Activated CD4-positive, alpha-beta T cell treated with anti-CD3 and anti-CD28 coated beads, Interleukin-2, Interleukin-6, amounts not matched to agents 100 ng/mL and 50 ng/mL, durations not matched to agents 16 hours and 8 hours (primary cell): Measurements from ENCODE around the gene TANGO6.

Experiments used
- DNase-seq: peaks from one replicate; pipeline ENCODE4 v3.0.0-alpha.2; 2020

Gene TANGO6

GRCh38 chr16:68915589-68915988, 72.3 kb downstream of the TANGO6 start:
- no peak for DNase-seq

- no peak for DNase-seq
Observed at GRCh38 chr16:68917541-68917940, 74.2 kb downstream of the TANGO6 start.

DNA sequence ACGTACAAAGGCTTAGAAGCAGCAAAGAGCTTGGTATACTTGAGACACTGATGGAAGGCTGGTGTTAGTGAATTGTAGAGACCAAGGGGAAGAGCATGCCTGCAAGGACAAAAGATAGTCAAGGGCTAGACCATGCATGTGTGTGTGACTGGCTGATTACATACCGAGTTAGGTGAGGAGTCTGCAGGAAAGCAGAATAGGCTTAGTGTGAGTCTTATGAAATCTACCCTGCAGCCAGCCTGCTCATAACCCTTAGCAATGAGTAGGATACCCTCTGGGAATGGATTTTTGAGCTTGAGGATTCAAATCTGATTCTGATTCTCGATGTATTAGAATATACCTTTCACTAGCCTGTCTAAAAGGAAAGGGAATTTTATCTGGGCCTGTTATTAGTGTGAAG, 77.0 kb downstream of the TANGO6 start:
- no peak for DNase-seq

DNA sequence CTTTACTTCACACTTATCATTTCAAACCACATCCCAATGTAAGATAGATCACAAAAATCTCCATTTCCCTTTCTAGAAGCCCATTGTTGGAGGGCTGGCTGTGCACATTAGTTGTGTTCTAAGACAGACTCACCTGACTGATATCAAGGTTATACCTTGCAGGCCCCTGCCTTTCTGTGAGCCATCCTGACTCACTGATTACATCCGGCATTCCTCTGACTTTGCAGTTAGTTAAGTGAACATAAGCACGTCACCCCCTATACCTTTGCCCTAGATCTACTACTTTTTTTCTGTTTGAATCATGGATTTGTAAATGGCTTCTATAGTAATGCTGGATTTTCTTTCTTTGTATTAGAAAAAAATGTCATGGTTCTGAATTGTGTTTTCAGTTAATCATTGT, 78.3 kb downstream of the TANGO6 start:
- DNase-seq = no peak

DNA sequence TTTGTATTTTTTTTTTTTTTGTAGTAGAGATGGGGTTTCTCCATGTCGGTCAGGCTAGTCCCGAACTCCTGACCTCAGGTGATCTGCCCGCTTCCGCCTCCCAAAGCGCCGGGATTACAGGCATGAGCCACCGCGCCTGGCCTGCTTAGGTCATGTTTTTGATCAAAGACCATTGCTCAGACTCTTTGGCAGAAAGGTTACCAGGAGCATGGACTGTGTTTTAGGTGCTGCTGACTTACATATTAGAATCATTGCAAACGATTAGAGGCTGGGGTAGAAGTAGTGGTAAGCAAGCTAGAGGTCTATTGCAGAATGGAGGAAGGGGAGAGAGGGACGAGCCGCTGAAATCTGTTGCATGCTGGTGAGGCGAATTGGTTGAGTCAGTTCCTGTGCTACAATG, 79.8 kb downstream of the TANGO6 start:
- DNase-seq = no peak

DNA sequence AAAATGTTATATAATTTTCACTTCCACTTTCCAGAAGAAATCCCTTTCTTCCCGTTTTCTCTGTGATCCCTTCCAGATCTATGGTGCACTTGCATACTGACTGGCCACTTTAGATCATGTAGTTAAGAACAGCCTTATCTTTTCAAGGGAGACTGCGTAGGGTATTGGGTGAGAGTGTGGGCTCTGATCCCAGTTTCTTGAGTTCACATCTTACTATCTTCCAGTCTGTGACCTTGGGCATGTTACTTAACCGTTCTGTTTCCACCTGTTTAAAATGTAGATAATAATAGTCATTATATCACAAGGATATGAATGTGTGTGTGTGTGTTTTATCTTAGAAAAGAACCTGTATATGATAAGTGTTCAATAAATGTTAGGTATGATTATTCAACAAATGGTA, 83.7 kb downstream of the TANGO6 start:
- DNase-seq = no peak

- DNase-seq = no peak
Observed at GRCh38 chr16:68931196-68931595, 87.9 kb downstream of the TANGO6 start.

GRCh38 chr16:68934402-68934801, 91.1 kb downstream of the TANGO6 start:
- DNase-seq = no peak

GRCh38 chr16:68935008-68935407, 91.7 kb downstream of the TANGO6 start:
- no peak for DNase-seq

DNA sequence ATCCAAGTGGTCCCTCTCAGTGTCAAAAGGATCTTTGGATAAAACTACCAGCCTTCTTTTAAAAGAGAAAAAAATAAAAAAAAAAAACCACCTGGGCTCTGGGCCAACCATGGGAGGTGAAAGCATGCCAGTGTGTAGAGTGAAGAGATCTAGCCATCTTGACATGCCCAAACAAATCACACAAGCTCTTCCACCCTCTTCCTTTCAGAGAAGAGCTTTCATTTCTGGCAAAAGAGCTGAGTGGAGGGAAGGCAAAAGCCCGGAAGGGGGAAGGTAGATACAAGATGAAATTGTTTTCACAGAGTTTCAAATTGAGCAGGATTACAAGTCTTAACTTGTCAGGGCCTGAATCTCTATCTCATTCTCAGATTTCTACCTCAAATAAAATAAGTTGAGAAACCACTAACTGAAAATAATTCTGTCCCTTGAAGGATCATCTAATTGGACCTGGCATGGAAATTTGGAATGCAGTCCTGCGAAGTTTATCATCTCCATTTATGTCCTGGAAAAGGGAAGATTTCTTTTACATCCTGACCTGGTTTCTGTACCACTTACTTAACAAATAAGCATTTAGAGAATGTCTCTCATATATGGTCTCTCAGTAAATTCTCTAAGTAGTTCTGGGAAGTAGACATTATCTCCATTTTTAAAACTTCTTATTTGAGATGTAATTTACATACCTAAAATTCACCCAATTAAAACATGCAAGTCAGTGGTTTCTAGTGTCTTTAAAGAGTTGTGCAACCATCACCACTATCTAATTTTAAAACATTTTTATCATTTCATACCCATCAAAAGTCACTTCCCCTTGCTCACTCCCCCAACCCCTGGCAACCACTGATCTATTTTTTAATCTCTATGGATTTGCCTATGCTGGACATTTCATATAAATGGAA, 93.7 kb downstream of the TANGO6 start:
- no peak for DNase-seq

DNA sequence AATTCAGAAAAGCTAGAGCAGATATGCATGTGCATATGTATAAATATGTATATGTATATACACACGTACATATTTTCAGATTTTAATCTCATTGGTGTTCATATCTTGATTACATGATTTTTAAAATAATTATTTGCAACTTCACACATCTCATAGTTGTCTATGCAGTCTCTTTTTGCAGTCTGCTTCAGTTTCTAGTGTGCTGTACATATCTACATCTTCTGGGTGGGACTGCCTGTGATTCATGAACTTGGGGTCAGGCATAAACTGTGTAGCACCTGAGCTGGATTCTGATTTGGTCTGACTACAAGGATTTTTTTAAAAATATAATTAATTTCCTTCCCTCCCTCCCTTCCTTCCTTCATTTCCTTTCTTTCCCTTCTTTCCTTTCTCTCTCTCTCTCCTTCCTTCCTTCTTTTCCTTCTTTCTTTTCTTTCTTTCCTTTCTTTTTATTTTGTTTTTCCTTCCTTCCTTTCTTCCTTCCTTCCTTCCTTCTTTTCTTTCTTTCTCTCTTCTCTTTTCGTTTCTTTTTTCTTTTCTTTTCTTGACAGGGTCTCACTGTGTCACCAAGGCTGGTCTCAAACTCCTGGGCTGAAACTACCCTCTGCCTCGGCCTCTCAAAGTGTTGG, 96.5 kb downstream of the TANGO6 start:
- no peak for DNase-seq

- no peak for DNase-seq
Observed at GRCh38 chr16:68940816-68941215, 97.5 kb downstream of the TANGO6 start.

DNA sequence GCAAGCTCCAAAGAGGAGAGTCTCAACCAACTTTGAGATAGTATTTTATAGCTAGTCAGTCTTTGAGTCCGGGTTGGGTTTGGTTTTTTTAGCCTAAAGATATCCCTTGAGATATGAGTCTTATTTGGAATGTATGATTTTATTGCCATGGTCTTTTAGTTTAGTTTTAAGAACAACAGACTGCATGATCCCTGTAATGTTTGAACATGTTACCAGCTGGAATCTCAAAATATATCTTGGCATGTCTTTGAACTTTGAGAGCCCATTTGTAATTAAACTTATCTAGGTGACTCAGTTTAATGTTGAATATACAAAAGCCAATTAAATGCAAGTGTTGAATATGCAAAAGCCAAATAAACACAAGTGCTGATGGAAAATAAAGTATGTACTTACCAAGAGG, 100.6 kb downstream of the TANGO6 start:
- DNase-seq = no peak

GRCh38 chr16:68948230-68948910, 105.0 kb downstream of the TANGO6 start:
- no peak for DNase-seq

- DNase-seq = no peak
Observed at GRCh38 chr16:68951991-68952877, 108.9 kb downstream of the TANGO6 start.

GRCh38 chr16:68954911-68955635, 111.7 kb downstream of the TANGO6 start:
- DNase-seq = no peak

DNA sequence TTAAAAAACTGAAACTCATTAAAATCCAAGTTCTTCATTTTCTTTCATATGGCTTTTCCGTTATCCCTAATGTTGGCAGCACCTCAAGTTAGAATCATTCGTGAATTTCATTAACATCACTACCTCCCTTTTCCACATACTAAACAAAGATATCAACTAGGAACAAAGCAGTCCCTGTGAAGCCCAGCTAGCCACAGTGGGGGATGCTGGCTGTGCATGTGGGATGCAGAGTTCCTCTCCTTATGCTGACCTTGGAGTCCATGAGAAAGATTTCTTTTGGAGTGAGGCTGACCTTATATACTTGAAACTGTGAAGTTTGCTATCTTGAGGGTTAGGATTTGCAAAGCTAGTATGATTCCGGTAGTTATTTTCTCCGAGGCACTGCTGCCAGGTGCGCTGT, 117.6 kb downstream of the TANGO6 start:
- DNase-seq = no peak

- DNase-seq = no peak
Observed at GRCh38 chr16:68961778-68962402, 118.6 kb downstream of the TANGO6 start.

GRCh38 chr16:68969338-68969737, 126.0 kb downstream of the TANGO6 start:
- DNase-seq = no peak

DNA sequence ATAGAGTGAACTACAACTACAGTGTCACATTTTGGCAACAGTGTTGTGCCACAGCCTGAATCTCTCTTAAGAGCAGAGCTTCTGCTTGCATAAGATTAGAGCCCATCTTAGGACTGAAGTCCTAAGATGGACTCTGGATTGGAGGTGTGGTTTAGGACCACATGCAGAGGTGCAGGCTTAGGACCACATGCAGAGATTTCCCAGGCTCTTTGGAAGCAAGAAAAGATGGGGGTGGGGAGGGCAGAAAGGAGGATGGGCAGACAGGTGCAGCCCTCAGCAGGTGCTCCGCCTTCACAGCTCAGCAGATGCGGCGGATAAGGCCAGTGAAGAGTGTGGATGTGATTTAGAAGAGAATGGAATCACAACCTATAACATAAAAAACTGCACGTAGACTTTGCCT, 128.7 kb downstream of the TANGO6 start:
- DNase-seq = no peak

DNA sequence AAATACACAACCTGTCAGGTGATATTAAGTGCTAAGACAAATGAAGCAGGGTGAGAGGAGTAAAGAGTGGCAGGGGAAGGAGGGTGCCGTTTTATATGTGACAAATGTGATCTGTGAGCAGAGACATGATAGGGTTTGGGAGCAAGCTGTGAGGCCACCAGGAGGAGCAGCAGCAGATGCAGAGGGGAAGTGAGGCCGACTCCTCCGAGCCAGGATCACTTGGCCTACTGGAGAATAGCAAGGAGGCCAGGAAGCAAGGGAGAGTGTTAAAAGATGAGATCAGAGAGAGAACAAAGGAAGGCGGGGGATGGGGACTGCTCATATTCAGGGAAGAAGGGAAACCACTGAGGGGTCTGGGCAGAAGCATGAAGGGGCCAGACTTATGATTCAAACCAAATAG, 129.4 kb downstream of the TANGO6 start:
- no peak for DNase-seq
